HL-60 (cell line): ENCODE data around the gene UBE2D1.

Experiments
- POLR2AphosphoS5 ChIP-seq: IDR thresholded peaks from 2 replicates; pipeline ENCODE4 v1.6.1; 2012; ENCODE audit warnings: low read depth
- SPI1 ChIP-seq: IDR thresholded peaks from 2 replicates; pipeline ENCODE4 v1.6.1; 2012; ENCODE audit warnings: low read depth, mild to moderate bottlenecking, borderline replicate concordance
- TF ChIP-seq, protein P1 (sequence below): IDR thresholded peaks from one replicate; pipeline ENCODE4 v1.5.1; 2011; ENCODE audit warnings: low read length, control low read depth, inconsistent platforms; ENCODE audit not compliant: insufficient read depth

DNA sequence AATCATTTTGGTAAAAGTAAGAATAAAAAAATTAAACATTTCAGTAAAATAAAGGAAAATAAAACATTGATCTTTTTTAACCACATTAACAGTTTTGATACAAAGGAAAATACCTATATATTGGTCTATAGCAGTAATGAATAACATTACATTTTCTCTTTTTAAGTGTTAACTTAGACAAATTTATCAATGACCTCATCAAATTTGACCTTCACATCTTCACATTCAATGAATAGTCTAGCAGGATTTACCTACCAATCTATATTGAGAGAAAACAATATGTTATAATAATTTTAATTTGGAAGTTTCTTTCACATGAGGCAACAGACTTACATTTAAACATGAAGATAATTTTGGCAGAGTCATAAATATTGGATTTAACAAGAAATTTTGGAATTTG lies 17.9 kb upstream of the UBE2D1 start:
- TF ChIP-seq, protein P1, sequence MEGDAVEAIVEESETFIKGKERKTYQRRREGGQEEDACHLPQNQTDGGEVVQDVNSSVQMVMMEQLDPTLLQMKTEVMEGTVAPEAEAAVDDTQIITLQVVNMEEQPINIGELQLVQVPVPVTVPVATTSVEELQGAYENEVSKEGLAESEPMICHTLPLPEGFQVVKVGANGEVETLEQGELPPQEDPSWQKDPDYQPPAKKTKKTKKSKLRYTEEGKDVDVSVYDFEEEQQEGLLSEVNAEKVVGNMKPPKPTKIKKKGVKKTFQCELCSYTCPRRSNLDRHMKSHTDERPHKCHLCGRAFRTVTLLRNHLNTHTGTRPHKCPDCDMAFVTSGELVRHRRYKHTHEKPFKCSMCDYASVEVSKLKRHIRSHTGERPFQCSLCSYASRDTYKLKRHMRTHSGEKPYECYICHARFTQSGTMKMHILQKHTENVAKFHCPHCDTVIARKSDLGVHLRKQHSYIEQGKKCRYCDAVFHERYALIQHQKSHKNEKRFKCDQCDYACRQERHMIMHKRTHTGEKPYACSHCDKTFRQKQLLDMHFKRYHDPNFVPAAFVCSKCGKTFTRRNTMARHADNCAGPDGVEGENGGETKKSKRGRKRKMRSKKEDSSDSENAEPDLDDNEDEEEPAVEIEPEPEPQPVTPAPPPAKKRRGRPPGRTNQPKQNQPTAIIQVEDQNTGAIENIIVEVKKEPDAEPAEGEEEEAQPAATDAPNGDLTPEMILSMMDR: no peak
- TF ChIP-seq SPI1 (no peak), POLR2AphosphoS5 (no peak)
